VCaP (cell line): ENCODE data around the gene ADM5.

Source experiments
- H3K27ac ChIP-seq: fragments of 450-650 bp; 2 replicates; pipeline ENCODE4 v1.5.1; 2017
- CTCF ChIP-seq: fragments of 450-650 bp; conservative IDR thresholded peaks from 2 replicates; pipeline ENCODE4 v1.5.1; 2017; ENCODE audit warnings: mild to moderate bottlenecking, moderate library complexity

Gene ADM5

GRCh38 chr19:49662011-49662410 is 27.4 kb upstream of the ADM5 start:
- H3K27ac ChIP-seq: 0 out of 2 replicates have a peak overlapping the region, but pooled peaks have one; percentile 9
- no peak for TF ChIP-seq CTCF

- peak overlapping the region; percentile 92 for H3K27ac ChIP-seq
- no peak for TF ChIP-seq CTCF
Observed at GRCh38 chr19:49663224-49663623, 26.2 kb upstream of the ADM5 start.

DNA sequence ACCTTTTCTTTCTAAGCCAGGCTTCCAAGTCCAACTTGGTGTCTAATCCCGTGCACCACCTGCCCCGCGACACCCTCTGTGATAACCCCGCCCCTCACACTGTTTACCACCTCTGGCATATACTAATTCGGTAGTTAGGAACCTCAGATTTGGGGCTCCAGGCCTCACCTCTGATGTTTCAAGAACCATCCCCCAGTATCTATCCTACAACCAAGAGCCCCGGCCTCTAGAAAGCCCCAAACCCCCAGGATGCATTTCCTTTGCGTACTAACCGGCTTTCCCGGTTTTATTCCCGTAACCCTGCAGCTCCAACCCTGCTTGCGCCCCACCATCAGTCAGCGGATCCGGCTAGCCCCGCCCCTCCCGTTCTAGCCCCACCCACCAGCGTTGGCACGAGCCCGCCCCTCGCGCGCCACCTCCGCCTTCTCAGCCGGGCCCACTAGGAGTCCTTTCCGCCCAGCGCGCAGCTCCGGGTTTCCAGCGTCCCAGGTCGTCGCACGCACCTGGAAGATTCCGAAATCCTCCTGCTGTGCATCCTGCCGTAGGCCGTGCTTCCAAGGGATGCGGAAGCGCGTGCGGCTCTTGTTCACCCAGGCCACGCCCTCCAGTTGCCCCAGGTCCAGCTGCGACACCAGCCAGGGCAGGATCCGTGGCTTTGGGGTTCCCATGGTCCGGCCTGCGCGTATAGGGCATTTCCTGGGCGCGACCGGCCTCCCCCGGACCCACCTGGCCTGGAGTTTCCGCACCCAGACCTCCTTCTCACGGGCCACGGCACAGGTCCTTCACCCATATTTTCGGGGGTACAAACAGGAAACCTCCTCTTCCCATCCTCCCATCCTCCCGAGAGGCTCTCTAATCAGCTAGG is 25.0 kb upstream of the ADM5 start:
- TF ChIP-seq CTCF: 0 out of 2 replicates have a peak, but pooled peaks have one; percentile 20
- H3K27ac ChIP-seq: peak overlapping the region; percentile 92

DNA sequence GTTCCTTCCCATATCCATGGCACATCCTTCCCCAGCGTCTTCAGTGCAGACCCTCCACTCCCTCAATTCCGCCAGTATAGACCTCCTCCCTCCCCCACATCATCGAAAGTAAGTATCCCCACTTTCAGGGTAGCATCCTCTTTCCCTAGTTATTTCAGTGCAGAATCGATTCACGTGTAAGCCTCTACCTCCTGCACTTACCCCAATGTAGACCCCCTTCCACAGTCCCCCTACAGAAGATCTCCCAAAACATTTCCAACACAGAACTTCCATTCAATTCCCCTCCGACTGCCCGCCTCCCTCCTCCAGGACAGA is 24.4 kb upstream of the ADM5 start:
- H3K27ac ChIP-seq: peak overlapping the region; percentile 92
- no peak for TF ChIP-seq CTCF

DNA sequence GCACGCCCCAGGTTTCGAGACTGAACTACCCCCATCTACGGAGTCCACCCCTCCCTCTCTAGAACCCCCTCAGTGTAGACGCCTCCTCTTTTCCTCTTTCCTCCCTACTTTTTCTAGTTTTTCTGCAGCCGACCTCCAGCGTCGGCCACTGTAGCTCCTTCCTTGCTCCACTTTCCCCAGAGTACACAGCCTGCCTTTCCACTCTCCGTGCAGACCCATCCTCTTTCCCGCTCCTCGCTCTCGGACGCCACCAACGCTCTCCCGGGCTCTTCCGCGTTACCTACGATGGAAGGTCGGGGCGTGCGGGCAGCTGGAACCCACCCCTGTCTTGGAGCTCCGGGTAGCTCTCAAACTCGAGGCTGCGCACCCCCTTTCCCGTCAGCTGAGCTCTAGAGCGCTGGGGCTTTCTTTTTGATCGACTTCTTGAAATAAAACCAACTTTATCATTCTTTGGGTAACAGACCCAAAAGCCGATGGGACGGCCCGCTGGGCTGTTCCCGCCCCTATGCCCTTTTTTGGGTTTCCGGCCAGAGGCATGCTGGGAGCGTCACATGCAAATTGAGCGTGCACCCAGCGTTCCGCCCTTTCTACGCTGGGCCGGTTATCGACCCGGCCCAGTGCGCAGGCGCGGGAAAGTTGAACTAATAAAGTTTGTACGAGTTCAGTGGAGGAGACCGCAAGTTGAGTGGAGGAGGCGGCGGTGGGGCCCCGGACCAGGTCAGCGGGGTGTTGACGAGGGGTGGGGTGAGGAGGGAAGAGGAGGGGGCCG is 23.9 kb upstream of the ADM5 start, which contains the start of the genes BCL2L12 and IRF3:
TSS of gene BCL2L12 (plus strand) at position 583 of the 769 bp plus-strand sequence. CDS start 760 bp downstream, outside the sequence.
TSS of gene IRF3 (minus strand) at position 507 of the 769 bp plus-strand sequence. CDS start 1,019 bp downstream, outside the sequence.
- no peak for TF ChIP-seq CTCF
- peak within 1 kb of the TSS; percentile 92 for H3K27ac ChIP-seq

- H3K27ac ChIP-seq: peak overlapping the region; percentile 92; the same call in 1 of the 2 replicates
Observed at GRCh38 chr19:49666120-49666444, 23.3 kb upstream of the ADM5 start.

More at GRCh38 chr19:49666120-49666444, 23.3 kb upstream of the ADM5 start:
- no peak for TF ChIP-seq CTCF
